ENCODE data around the gene CTR9. TPM values are rescaled to one million over a fixed set of nuclear protein-coding genes. Genes with fewer than 3 reads are reported as not detected.

The CTR9 gene
- total RNA-seq, 2 donors from 2014 or later = 33.9 to 37.4 TPM

DNA sequence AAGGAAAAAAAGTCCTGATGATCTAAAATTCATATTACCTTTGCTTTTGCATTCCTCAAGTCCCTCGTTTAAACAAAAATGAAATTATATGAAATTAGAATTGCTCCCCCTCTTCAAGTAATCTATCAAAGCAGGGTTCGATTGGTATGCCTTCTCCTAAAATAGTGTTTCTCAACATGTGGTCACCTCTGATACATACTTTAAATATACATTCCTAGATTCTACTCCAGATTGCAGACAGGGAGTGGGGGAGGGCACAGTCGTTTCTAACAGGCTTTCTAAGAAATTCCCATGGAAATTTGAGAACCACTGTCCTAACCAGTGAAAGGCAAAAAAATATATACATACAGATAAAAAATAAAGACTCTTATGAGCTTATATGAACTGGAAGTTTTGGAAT is 34.9 kb upstream of the CTR9 start:
- TF ChIP-seq, protein P1, sequence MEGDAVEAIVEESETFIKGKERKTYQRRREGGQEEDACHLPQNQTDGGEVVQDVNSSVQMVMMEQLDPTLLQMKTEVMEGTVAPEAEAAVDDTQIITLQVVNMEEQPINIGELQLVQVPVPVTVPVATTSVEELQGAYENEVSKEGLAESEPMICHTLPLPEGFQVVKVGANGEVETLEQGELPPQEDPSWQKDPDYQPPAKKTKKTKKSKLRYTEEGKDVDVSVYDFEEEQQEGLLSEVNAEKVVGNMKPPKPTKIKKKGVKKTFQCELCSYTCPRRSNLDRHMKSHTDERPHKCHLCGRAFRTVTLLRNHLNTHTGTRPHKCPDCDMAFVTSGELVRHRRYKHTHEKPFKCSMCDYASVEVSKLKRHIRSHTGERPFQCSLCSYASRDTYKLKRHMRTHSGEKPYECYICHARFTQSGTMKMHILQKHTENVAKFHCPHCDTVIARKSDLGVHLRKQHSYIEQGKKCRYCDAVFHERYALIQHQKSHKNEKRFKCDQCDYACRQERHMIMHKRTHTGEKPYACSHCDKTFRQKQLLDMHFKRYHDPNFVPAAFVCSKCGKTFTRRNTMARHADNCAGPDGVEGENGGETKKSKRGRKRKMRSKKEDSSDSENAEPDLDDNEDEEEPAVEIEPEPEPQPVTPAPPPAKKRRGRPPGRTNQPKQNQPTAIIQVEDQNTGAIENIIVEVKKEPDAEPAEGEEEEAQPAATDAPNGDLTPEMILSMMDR (IDR thresholded peaks at IDR 0.05) = no peak
- no peak overlapping the region for H3K4me3 ChIP-seq
- no peak overlapping the region for H3K9ac ChIP-seq (ENCODE audit: low read depth in 2 of 2, low read length in 2 of 2)
- no peak overlapping the region for H3K27ac ChIP-seq
- no peaks in the 10 kb centered on the region for H3K4me1 ChIP-seq
- intact Hi-C loops (cut with DNase I) = no loop called here
- DNase-seq = no peak
- H3K36me3 ChIP-seq = no peaks in the 10 kb centered on the region
- H3K27me3 ChIP-seq = no peaks in the 10 kb centered on the region
- no peaks in the 10 kb centered on the region for H3K9me3 ChIP-seq

DNA sequence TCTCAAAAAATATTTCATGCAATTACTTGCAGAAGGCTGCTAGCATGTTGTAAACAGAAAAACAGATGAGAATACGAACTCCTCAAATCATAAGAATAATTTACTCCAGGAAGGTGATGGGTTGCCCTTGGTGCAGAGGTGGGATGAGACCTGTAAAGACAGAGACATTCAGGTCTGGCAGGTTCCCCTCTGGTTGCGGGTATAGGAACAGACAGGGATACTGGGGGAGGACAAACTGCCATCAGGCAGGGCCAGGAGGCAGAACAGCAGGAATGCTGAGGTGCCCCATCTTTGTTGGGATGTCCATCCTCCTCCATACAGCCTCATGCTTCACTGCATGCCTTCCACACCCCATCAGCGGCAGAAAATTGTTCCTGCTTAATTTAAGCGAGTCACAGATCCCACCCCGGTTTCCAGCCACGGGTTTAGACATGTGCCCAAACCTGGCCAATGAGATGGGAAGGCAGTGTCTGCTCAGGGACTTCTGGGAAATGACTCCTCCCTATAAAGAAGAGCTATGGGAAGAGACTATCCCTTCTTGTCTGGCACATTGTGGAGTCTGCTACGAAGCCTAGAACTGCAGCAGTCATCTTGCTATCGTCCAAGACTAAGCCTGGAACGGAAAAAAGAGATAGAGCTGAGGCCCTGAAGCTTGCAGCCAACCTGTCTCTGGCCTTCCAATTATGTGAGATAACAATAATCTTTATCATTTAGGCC is 34.3 kb upstream of the CTR9 start:
- Histone ChIP-seq H3K9ac (ENCODE audit: low read depth in 2 of 2, low read length in 2 of 2) (no peak overlapping the region), H3K4me3 (no peak overlapping the region), H3K27ac (no peak overlapping the region), H3K27me3 (no peaks in the 10 kb centered on the region), H3K36me3 (no peaks in the 10 kb centered on the region), H3K9me3 (no peaks in the 10 kb centered on the region), H3K4me1 (no peaks in the 10 kb centered on the region)
- no peak for DNase-seq
- intact Hi-C loops (cut with DNase I) = no loop called here
- TF ChIP-seq, protein P1 (IDR thresholded peaks at IDR 0.05) = no peak

DNA sequence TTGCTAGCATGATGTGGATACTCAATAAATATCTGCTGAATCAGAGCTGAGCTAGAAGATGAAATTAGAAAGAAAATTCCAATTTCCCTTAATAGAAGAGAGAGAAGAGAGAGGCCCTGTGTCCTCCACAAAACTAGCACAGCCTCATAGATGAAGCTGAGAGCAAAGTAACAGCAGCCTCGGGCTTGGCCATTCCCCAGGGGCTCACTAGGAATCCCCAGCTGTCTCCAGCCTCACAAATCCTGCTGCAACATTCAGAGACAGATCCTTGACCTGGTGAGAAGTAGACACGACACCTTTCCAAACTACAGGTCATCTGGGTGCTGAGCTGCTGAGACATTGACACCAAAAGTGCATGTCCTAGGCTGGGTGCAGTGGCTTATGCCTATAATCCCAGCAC is 31.4 kb upstream of the CTR9 start:
- Histone ChIP-seq H3K36me3 (no peaks in the 10 kb centered on the region), H3K9me3 (no peaks in the 10 kb centered on the region), H3K4me3 (no peak overlapping the region), H3K27me3 (no peaks in the 10 kb centered on the region), H3K9ac (ENCODE audit: low read depth in 2 of 2, low read length in 2 of 2) (no peak overlapping the region), H3K4me1 (no peaks in the 10 kb centered on the region), H3K27ac (no peak overlapping the region)
- intact Hi-C loops (cut with DNase I) = no loop called here
- no peak for DNase-seq
- TF ChIP-seq, protein P1 (IDR thresholded peaks at IDR 0.05) = no peak

DNA sequence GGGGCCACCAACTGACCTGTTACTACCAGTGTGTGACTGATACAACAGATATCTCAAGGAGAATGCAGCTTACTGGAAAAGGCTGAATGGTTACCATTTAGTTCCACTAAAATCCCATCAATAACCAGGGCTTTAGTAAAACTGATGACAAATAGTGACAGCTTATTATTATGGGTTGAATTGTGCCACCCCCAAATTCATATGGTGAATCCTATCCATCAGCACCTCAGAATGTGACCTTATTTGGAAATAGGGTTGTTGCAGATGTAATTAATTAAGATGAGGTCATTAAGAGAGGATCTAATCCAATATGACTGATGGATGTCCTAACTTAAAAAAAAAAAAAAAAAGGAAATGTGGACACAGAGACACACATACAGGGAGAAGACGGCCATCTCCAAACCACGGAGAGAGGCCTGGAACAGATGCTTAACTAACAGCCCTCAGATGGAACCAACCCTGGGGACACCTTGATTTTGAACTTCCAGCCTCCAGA is 30.1 kb upstream of the CTR9 start:
- TF ChIP-seq, protein P1 (IDR thresholded peaks at IDR 0.05) = no peak
- H3K27ac ChIP-seq = no peak overlapping the region
- H3K4me3 ChIP-seq = no peak overlapping the region
- no peak overlapping the region for H3K9ac ChIP-seq (ENCODE audit: low read depth in 2 of 2, low read length in 2 of 2)
- no peaks in the 10 kb centered on the region for H3K36me3 ChIP-seq
- H3K27me3 ChIP-seq = no peaks in the 10 kb centered on the region
- H3K4me1 ChIP-seq = no peaks in the 10 kb centered on the region
- no peaks in the 10 kb centered on the region for H3K9me3 ChIP-seq
- intact Hi-C loops (cut with DNase I) = no loop called here
- no peak for DNase-seq

DNA sequence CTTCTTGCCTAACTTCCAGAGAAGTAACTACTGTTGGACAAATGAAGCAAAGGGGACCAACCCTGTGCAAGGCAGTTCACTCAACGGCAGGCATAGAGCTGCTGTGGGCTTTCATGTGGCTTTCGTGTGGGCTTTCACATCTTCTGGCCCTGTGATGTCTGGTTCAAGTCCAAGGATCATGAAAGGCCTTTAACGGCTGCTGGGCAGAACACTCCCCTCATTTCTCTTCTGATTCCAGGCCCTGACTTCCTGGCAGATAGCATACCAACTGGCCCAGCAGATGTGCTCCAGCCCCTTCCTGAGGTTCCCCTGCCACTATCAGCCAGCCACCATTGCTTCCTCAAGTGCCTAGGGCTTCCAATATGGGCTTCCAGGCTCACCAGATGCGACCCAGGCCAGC is 28.7 kb upstream of the CTR9 start:
- Histone ChIP-seq H3K9ac (ENCODE audit: low read depth in 2 of 2, low read length in 2 of 2) (no peak overlapping the region), H3K27ac (no peak overlapping the region), H3K27me3 (no peaks in the 10 kb centered on the region), H3K4me3 (no peak overlapping the region), H3K36me3 (no peaks in the 10 kb centered on the region), H3K9me3 (no peaks in the 10 kb centered on the region), H3K4me1 (no peaks in the 10 kb centered on the region)
- DNase-seq = no peak
- intact Hi-C loops (cut with DNase I) = no loop called here
- TF ChIP-seq, protein P1 (IDR thresholded peaks at IDR 0.05) = no peak
